Hematopoietic multipotent progenitor cell (in vitro differentiated cells): Measurements from ENCODE around the gene GABARAP. TPM values are rescaled to one million over a fixed set of nuclear protein-coding genes. Genes with fewer than 3 reads are reported as not detected.

Source experiments
- DNase-seq, 3 donors: peaks; one replicate each; pipeline ENCODE4 v3.0.0-alpha.2; 2011 to 2015; ENCODE audit warnings: low read depth in 2 of 3, low spot score in 2 of 3
- total RNA-seq: library from RNA; depleted of rRNA; stranded (reverse); fragments of >200 nt; gene quantifications from one replicate; pipeline ENCODE4 v1.2.3, GENCODE V29; 2012

Gene GABARAP
- total RNA-seq, 1 donor, result 121 TPM

DNA sequence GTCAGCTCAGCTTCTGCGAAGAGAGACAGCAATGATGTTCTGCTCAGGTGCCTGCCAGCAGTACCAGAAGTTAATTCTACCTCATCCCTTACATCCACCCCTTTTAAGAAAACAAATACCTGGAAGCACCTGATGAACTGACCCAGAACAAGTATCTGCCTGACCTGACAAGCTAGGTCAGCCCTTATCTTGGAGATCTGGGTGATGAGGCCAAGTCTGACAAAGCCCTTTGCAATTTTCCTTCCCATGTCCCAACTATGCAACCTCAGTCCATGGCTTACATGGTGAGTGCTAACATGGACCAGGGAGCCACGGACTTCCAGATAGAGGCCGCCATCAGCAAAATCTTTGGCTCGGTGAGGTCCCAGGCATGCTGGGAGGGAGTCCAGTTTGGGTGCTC, 18.9 kb downstream of the GABARAP start:
- no peak for DNase-seq

DNA sequence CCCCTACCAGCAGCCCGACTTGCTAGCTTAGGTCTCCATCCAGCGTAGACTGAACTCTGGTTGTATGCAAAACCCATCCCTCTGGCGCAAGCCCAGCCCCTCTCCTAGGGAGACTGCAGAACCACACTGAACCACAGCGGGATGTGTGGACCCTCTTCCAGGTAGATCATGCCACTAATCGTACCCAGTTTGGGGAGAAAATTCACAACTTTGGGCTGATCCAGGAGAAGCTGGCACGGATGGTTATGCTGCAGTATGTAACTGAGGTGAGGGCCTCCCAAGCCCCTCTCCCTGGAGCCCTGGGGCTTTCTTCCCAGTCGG, 19.3 kb downstream of the GABARAP start:
- no peak for DNase-seq

DNA sequence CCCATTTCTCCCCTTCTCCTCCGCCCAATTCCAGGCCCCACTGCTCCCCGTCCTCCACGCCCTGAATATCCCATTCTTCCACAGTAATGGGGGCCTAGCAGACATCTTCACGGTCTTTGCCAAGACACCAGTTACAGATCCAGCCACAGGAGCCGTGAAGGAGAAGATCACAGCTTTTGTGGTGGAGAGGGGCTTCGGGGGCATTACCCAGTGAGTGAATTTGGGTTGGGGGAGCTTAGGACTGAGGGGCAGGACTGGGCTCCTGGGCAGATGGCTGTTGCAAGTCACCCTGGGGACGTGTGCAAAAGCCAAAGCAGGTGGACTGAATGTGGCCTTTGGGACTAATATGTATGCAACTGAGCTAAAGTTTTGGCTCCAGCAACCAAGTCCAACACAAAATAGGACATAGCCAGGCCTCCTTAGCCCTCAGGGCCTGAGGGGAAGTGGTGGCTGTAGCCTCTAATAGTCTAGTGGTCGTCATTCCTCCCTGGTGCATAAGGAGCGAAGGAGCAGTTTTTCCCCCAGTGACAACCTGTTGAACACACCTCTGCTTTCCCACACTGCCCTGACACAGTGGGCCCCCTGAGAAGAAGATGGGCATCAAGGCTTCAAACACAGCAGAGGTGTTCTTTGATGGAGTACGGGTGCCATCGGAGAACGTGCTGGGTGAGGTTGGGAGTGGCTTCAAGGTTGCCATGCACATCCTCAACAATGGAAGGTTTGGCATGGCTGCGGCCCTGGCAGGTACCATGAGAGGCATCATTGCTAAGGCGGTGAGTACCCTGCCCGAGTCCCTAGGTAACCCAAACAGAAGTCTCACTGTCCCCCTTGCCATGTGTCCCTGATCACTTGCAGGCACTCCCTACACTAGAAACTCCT, 19.9 kb downstream of the GABARAP start:
- DNase-seq, result no peak

DNA sequence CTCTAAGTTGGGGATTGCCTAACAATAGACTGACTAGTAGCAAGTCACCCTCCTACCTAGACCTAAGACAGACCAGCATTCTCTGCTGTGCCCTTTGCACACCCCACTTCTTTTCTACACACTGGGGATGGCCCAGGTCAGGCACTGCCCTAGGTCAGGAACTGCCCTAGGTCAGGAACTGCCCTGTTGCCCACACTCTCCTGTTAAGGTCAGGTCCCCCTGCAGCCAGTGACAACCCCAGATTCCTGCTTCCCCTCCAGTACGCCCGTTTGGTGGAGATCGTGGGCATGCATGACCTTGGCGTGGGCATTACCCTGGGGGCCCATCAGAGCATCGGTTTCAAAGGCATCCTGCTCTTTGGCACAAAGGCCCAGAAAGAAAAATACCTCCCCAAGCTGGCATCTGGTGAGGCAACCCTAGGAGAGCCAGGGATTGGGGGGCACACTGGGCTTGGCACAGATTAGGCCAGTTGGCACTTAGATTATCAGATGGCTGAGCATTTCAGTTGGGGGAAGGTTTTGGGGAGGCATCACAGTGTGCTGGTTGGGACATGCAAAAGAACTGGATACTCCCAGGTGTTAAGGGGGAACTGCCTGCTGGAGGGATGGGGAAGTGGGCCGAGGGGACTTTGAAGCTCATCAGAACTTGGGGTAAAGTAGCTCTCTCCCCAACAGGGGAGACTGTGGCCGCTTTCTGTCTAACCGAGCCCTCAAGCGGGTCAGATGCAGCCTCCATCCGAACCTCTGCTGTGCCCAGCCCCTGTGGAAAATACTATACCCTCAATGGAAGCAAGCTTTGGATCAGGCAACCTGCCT, 20.8 kb downstream of the GABARAP start:
- DNase-seq, result no peak

- peak in 1 of 3 donors; percentile 74 for DNase-seq
Observed at GRCh38 chr17:7220593-7221277, 21.5 kb downstream of the GABARAP start.

DNA sequence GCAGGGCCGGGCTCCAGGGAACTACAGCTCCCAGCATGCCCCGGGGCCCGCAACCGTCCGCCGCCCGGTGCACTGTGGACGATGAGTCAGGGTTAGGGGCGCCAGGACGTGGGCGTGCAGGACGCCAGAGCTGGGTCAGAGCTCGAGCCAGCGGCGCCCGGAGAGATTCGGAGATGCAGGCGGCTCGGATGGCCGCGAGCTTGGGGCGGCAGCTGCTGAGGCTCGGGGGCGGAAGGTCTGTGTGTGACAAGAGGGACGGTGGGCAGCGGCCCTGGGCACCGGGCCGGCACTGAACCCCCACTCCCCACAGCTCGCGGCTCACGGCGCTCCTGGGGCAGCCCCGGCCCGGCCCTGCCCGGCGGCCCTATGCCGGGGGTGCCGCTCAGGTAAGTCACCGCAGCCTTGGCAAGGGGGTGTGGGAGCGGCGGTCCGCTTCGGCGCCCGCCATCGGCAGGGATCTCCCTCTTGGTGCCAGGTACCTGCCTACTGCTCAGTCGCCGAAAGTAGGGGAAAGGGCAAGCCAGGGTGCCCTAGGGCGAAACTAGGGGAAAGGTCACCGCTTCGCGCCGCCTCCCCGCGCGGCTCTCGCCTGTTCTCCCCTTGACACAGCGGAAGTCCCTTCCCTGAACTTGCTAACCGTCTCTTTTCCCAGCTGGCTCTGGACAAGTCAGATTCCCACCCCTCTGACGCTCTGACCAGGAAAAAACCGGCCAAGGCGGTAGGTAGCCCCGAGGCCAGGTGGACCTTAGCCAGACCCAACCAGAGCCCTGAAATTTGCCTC, 22.2 kb downstream of the GABARAP start, which contains the start of the genes ACADVL and DLG4:
Gene ACADVL, plus strand, starts transcription at position 127 of the 781 bp plus-strand sequence. Its CDS starts 47 bp downstream, at position 174.
Gene DLG4, minus strand, starts transcription at position 25 of the 781 bp plus-strand sequence.
- DNase-seq, result peak in 2 of 3 donors; percentile 85

- DNase-seq, result no peak
Observed at GRCh38 chr17:7219229-7219811, 22.9 kb downstream of the GABARAP start.

DNA sequence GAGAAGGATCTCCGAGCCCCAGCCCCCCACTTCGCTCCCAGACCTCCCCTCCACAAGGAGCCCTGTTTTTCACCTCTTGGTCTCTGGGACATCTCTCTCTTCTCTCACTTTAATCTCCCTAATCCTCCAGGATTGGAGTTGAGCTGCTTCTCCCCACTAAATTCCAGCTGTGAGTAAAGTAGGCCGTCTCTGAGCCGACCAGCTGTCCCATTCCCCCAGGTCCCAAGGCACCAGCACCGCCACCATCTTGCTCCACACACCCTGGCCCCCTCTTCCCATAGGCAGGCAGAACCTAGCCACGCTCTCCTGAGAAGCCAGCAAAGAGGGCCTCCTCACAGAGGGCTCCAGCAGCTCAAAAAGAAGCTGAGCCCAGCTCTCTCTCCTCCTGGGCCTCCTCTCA, 23.5 kb downstream of the GABARAP start:
- no peak for DNase-seq

DNA sequence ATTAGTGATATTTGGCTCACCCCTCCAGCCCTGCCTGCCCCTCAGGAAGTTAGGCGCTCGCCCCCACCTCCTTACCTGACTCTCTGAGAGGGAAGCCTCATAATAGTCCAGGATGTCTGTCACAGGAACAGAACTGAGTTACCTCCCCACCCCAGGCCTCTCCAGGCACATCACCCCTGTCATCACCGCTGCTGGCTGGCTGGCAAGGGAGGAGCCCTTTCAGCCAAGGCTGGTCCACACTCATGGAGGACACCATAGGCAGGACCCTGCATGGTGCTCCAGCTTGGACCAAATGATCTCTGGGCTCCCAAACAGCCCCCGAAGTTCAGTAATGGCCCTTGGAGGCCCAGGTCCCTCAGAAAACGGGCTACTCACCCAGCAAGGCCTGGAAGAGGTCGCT, 24.1 kb downstream of the GABARAP start:
- DNase-seq, result no peak

GRCh38 chr17:7217113-7217987, 24.9 kb downstream of the GABARAP start:
- peak in 1 of 3 donors; percentile 75 for DNase-seq

DNA sequence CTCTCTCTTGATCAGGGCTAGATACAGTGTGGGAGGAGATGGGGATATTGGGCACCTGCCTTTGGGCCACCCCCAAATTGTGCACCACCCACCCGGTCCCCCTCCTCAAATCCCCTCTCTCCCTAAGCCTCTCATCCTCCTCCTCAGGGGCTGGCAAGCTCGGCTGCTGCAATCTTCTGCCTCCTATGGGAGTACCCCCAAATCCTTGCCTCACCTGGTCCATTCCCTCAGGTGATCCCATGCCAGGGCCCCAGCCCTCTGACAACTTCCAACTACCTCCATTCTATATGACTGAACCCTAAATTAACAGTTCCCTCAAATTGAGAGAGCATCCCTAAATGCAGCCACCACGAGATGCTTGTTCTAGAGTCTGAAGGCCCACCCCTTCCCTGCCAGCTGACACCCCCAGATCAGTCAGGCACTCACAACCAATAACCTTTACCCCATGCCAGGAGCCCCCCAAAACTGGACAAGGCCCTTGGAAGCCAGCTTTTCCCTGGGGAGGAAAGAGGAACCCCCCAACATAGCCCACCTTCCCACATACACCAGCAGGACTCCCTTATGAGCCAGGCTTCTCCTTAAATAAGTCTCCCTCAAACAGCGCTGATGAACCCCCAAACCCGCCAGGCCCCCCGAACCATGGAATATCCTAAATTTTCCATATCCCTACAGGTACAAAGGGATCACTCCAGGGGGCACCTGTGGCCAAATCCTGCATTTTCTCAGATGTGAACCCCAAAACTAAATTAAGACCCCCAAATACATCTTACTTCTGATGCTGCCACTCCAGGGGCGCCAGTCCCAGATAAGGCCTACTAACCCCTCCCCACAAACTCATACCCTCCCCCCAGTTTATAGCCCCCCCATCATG, 25.8 kb downstream of the GABARAP start:
- DNase-seq, result no peak

GRCh38 chr17:7215652-7216180, 26.5 kb downstream of the GABARAP start:
- DNase-seq, result no peak

DNA sequence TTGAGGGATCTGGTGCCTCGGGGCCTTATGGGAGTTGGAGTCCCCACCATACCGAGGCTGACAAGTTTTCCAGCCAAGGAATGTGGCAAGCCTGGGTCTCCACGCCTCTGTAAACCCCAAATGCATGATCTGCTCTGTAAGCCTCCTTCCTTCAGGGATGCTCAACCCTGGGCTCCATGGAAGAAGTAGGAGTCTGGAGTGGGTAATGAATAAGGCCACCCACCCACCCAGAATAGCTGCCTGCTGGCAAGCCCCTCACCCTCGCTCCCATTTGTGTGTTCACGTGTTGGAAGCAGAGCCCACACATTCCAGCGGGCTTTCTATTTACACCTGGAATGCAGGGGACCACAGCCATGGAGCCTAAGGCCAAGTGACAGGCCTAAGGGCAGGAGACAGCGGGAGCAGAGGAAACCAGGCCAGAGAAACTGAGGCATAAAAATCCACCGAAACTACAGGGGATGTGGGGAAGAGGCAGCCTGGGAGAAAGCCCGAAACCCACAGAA, 27.1 kb downstream of the GABARAP start:
- DNase-seq, result no peak

DNA sequence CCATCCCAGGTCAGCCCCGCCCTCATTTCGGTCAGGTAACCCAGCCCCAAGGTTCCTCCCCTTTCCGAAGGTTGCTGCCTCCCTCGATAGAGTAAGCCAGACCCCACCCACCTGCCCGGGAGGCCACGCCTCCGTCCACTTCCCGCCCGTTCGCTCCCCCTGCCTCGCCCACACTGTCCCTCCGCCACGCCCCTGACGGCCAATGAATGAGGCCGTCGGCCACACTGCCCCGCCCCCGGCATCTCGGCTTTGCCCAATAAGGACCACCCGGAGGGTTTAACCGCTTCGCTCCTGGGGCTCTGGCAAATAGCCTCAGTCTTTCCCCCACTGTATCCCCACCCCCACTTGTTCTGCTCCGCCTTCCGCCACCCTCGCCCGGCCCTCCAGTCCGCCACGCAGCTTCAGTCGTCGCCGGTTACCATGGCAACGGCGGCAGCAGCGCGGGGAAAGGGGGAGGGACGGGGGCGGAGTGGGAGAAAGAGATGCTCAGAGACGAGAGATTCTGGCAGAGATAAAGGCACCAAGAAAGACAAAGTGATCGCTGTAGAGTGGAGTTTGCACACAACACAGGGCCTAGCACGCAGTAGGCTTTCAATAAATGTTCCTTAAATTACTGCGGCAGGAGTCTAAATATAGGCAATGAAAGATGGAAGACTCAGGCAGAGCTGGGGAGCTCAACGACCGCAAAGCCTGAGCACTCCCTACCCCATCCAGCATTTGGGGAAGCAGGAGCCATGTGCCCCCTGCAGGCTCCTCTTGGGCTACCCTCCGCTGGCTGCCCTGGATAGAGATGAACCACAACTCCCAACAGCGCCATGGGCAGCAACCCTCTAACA, 27.7 kb downstream of the GABARAP start:
- peak; percentile 95 to 99 (median 99) for DNase-seq

GRCh38 chr17:7213895-7214299, 28.4 kb downstream of the GABARAP start:
- peak; percentile 83 to 96 (median 94) for DNase-seq

DNA sequence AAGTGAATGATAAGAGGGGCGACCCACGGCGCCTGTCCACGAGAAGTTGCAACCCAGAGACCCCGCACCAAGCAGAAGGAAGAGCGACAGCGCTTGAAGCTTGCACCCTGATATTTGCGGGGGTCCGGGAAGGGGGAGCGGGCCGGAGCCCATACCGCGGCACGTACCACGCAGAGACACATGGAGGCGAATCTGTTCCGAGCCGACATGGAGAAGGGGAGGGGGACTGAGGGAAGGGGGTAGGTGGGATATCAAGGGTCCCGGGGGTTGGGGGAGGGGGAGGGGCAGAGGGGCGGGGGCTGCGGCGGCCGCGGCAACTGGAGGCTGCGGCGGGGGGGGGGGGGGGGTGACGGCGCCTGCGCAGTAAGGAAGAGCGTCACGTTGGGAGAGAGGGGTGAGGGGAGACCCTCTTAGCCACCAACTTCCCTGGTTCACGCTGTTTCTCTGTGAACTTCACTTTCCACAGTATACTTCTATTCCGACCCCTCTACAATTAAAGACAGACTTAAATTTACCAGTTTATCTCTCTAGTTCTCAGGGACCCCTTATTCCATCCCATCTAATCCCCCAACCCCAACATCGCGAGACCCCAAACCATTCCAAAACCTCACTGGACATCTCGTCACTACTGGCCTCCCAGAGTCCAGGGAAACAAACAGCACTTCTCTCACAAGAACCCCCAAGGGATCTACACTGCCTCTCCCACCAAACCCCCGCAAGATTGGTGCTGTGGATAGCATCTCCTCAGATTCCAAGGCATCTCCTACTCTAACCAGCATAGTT, 30.6 kb downstream of the GABARAP start:
- no peak for DNase-seq
